HepG2 (cell line): Measurements from ENCODE around the gene ECM1. TPM values are rescaled to one million over a fixed set of nuclear protein-coding genes. Genes with fewer than 3 reads are reported as not detected.
A peak's percentile ranks its signal among the peaks of the same experiment; 100 is the strongest.

ENCODE experiments used
- ARNT2 ChIP-seq: sonication (generic); formaldehyde crosslinking; IDR thresholded peaks from 2 replicates; pipeline ENCODE4 v1.8.0; 2022; ENCODE audit warnings: mild to moderate bottlenecking, low read depth, missing genetic modification reagents, moderate library complexity
- JUN ChIP-seq: sonication (generic); formaldehyde crosslinking; IDR thresholded peaks from 2 replicates; pipeline ENCODE4 v1.4.0; 2020; ENCODE audit warnings: mild to moderate bottlenecking, missing genetic modification reagents
- PHF8 ChIP-seq: sonication (generic); formaldehyde crosslinking; IDR thresholded peaks from 2 replicates; pipeline ENCODE4 v1.5.0; 2020; ENCODE audit warnings: missing genetic modification reagents
- ZNF207 ChIP-seq: fragments of 450-650 bp; IDR thresholded peaks from 2 replicates; pipeline ENCODE4 v1.6.1; 2016; ENCODE audit warnings: antibody characterized with exemption, borderline replicate concordance
- ZNF274 ChIP-seq: sonication (generic); formaldehyde crosslinking; IDR thresholded peaks from 2 replicates; pipeline ENCODE4 v1.5.1; 2020; ENCODE audit warnings: mild to moderate bottlenecking, missing genetic modification reagents
- ZNF30 ChIP-seq: sonication (generic); formaldehyde crosslinking; IDR thresholded peaks from 2 replicates; pipeline ENCODE4 v1.5.0; 2020; ENCODE audit warnings: mild to moderate bottlenecking, missing genetic modification reagents
- ZNF317 ChIP-seq: sonication (generic); formaldehyde crosslinking; IDR thresholded peaks from 2 replicates; pipeline ENCODE4 v1.5.0; 2020; ENCODE audit warnings: mild to moderate bottlenecking, missing genetic modification reagents
- ZNF350 ChIP-seq: sonication (generic); formaldehyde crosslinking; IDR thresholded peaks from 2 replicates; pipeline ENCODE4 v1.4.0; 2020; ENCODE audit warnings: mild to moderate bottlenecking, low read depth, missing genetic modification reagents, borderline replicate concordance
- ZNF501 ChIP-seq: sonication (generic); formaldehyde crosslinking; IDR thresholded peaks from 2 replicates; pipeline ENCODE4 v1.5.1; 2020; ENCODE audit warnings: mild to moderate bottlenecking, moderate library complexity, missing genetic modification reagents
- ZNF530 ChIP-seq: sonication (generic); formaldehyde crosslinking; IDR thresholded peaks from 2 replicates; pipeline ENCODE4 v1.5.0; 2020; ENCODE audit warnings: low read depth, mild to moderate bottlenecking, missing genetic modification reagents
- ZSCAN20 ChIP-seq: sonication (generic); formaldehyde crosslinking; IDR thresholded peaks from 2 replicates; pipeline ENCODE4 v1.4.0; 2020; ENCODE audit warnings: missing genetic modification reagents, mild to moderate bottlenecking, borderline replicate concordance
- polyA plus RNA-seq, 8 experiments: library from polyadenylated mRNA; depleted of rRNA in 3 of 8; stranded (reverse) in 7 of 8; unstranded in 1 of 8; fragments of >200 nt; fragmentation: Illumina TruSeq in 4 of 8; extraction: Trizol in 4 of 8; gene quantifications; 2 replicates each; pipeline versions ENCODE4 v1.2.1 to v1.2.3, GENCODE V29; 2011 to 2016; ENCODE audit warnings: low read depth in 4 of 8, missing spikeins in 1 of 8, mixed read lengths in 1 of 8; ENCODE audit not compliant: insufficient read depth in 1 of 8
- total RNA-seq, 5 experiments: library from RNA; depleted of rRNA; stranded (reverse); fragments of >200 nt; fragmentation: Illumina TruSeq; extraction: Trizol; gene quantifications; 2 replicates each; pipeline ENCODE4 v1.2.3, GENCODE V29; 2016; ENCODE audit warnings: low read depth in 1 of 5
- TF ChIP-seq, protein P1 (sequence below): IDR thresholded peaks from 2 replicates; pipeline ENCODE4 v1.6.1; 2016; ENCODE audit warnings: mild to moderate bottlenecking, missing biosample characterization, missing genetic modification reagents
- TF ChIP-seq, protein P2 (sequence below): sonication (generic); formaldehyde crosslinking; conservative IDR thresholded peaks from 2 replicates; pipeline ENCODE4 v1.8.0; 2022; ENCODE audit warnings: low read depth, missing genetic modification reagents
- TF ChIP-seq, protein P3 (sequence below): sonication (generic); formaldehyde crosslinking; IDR thresholded peaks from 2 replicates; pipeline ENCODE4 v1.4.0; 2020; ENCODE audit warnings: missing genetic modification reagents, mild to moderate bottlenecking, borderline replicate concordance
- TF ChIP-seq, protein P4 (sequence below): sonication (generic); formaldehyde crosslinking; conservative IDR thresholded peaks from 2 replicates; pipeline ENCODE4 v1.8.0; 2022; ENCODE audit warnings: mild to moderate bottlenecking, moderate library complexity, missing genetic modification reagents
- TF ChIP-seq, protein P5 (sequence below): sonication (generic); formaldehyde crosslinking; IDR thresholded peaks from 2 replicates; pipeline ENCODE4 v1.5.1; 2020; ENCODE audit warnings: mild to moderate bottlenecking, missing genetic modification reagents, moderate library complexity

The ECM1 gene
- total and polyA plus RNA-seq, 2 of the 13 experiments (the other 11 are each of a cell fraction or from before 2014, with no cell fraction given) = 0.42 to 1.0 TPM

DNA sequence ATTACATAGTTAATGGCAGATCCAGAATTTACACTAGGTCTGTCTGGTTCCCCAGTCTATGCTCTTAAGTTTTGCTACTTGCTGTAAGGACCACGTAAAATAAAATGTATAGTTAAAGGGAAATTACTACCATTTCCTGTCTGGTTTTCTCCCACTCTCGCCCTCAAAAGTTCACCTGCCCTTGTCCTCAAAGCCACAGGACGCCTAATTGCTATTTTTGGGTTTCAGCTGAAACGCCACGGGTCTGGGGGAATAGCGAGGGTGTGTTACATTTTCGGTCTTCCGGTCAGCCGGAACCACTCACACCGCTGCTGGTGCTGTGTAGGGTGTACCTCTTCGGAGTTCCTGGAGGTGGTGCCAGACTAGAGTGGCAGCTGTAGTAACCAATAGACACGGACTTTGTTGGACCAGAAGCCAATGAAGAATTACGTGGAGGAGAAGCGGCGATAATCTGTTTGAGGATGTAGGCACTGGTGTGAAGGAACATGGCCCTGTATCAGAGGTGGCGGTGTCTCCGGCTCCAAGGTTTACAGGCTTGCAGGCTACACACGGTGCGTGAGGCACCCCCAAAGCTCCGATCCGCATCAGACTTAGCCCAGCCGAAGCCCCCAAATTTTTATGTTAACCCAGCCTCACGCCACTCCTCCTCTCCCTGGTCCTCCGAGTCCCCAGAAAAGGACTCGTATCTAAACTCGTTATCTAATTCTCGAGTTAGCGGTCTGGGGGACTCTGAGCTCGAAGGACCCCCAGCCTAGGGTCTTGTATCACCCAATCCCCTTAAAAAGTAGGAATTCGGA is 20.7 kb upstream of the ECM1 start, which contains the start of gene TARS2 (continued):
- no peak for TF ChIP-seq ZNF207
- no peak for TF ChIP-seq ZNF530 (CRISPR knock-in tag)
- TF ChIP-seq, protein P1, sequence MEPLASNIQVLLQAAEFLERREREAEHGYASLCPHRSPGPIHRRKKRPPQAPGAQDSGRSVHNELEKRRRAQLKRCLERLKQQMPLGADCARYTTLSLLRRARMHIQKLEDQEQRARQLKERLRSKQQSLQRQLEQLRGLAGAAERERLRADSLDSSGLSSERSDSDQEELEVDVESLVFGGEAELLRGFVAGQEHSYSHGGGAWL (CRISPR knock-in tag) = peak; percentile 61; the same call in 1 of the 2 replicates
- TF ChIP-seq PHF8 (CRISPR knock-in tag) = peak; percentile 70
- TF ChIP-seq ZNF501 = peak; percentile 63
- TF ChIP-seq ZNF317 (CRISPR knock-in tag) = peak; percentile 96
- TF ChIP-seq, protein P2, sequence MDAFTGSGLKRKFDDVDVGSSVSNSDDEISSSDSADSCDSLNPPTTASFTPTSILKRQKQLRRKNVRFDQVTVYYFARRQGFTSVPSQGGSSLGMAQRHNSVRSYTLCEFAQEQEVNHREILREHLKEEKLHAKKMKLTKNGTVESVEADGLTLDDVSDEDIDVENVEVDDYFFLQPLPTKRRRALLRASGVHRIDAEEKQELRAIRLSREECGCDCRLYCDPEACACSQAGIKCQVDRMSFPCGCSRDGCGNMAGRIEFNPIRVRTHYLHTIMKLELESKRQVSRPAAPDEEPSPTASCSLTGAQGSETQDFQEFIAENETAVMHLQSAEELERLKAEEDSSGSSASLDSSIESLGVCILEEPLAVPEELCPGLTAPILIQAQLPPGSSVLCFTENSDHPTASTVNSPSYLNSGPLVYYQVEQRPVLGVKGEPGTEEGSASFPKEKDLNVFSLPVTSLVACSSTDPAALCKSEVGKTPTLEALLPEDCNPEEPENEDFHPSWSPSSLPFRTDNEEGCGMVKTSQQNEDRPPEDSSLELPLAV (CRISPR knock-in tag) = no peak
- TF ChIP-seq, protein P3, sequence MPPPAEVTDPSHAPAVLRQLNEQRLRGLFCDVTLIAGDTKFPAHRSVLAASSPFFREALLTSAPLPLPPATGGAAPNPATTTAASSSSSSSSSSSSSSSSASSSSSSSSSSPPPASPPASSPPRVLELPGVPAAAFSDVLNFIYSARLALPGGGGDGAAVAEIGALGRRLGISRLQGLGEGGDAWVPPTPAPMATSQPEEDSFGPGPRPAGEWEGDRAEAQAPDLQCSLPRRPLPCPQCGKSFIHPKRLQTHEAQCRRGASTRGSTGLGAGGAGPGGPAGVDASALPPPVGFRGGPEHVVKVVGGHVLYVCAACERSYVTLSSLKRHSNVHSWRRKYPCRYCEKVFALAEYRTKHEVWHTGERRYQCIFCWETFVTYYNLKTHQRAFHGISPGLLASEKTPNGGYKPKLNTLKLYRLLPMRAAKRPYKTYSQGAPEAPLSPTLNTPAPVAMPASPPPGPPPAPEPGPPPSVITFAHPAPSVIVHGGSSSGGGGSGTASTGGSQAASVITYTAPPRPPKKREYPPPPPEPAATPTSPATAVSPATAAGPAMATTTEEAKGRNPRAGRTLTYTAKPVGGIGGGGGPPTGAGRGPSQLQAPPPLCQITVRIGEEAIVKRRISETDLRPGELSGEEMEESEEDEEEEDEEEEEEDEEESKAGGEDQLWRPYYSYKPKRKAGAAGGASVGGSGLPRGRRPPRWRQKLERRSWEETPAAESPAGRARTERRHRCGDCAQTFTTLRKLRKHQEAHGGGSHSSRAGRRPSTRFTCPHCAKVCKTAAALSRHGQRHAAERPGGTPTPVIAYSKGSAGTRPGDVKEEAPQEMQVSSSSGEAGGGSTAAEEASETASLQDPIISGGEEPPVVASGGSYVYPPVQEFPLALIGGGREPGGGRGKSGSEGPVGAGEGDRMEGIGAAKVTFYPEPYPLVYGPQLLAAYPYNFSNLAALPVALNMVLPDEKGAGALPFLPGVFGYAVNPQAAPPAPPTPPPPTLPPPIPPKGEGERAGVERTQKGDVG (CRISPR knock-in tag) = peak; percentile 13; the same call in 1 of the 2 replicates
- TF ChIP-seq JUN (CRISPR knock-in tag) = peak; percentile 28; the same call in 1 of the 2 replicates
- peak; percentile 44; the same call in 1 of the 2 replicates for TF ChIP-seq ARNT2 (CRISPR knock-in tag)
- TF ChIP-seq, protein P4, sequence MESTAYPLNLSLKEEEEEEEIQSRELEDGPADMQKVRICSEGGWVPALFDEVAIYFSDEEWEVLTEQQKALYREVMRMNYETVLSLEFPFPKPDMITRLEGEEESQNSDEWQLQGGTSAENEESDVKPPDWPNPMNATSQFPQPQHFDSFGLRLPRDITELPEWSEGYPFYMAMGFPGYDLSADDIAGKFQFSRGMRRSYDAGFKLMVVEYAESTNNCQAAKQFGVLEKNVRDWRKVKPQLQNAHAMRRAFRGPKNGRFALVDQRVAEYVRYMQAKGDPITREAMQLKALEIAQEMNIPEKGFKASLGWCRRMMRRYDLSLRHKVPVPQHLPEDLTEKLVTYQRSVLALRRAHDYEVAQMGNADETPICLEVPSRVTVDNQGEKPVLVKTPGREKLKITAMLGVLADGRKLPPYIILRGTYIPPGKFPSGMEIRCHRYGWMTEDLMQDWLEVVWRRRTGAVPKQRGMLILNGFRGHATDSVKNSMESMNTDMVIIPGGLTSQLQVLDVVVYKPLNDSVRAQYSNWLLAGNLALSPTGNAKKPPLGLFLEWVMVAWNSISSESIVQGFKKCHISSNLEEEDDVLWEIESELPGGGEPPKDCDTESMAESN = peak; percentile 68; the same call in 1 of the 2 replicates
- no peak for TF ChIP-seq ZNF30 (CRISPR knock-in tag)
- TF ChIP-seq, protein P5, sequence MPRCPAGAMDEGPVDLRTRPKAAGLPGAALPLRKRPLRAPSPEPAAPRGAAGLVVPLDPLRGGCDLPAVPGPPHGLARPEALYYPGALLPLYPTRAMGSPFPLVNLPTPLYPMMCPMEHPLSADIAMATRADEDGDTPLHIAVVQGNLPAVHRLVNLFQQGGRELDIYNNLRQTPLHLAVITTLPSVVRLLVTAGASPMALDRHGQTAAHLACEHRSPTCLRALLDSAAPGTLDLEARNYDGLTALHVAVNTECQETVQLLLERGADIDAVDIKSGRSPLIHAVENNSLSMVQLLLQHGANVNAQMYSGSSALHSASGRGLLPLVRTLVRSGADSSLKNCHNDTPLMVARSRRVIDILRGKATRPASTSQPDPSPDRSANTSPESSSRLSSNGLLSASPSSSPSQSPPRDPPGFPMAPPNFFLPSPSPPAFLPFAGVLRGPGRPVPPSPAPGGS = 0 out of 2 replicates have a peak, but pooled peaks have one; percentile 15
- TF ChIP-seq ZNF350 (CRISPR knock-in tag) = peak; percentile 79
- peak; percentile 54; the same call in 1 of the 2 replicates for TF ChIP-seq ZNF274 (CRISPR knock-in tag)
- TF ChIP-seq ZSCAN20 (CRISPR knock-in tag) = no peak
